ENCODE measurements around the gene NUP210L.
"Not testable (repeated sequence)": the region's sequence is repeated elsewhere in the genome, so short reads cannot be mapped to it uniquely, and the experiment has no call there.

NUP210L gene

DNA sequence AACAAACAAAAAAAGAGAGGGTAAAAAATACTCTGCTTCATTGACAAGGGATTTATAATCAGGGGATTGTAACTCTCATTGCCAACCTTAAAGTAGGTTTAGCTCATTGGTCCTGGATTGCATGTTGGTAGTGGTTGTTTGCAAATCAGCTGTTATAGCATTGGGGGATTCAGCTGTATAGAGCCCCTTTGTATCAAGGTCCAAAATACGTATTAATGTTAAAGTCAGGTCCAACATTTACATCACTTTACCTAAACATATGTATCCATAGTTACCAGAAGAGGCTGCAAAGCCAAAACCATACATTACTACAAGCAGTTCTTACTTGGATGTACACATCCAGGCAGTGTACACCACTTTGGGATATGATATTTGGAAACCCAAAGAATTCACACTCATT, 134.9 kb downstream of the NUP210L start:
- Mint-ChIP-seq H3K4me3 (no peak overlapping the region), H3K27ac (no peak overlapping the region), H3K4me1 (no peaks in the 10 kb centered on the region), H3K27me3 (no peaks in the 10 kb centered on the region), H3K9me3 (no peaks in the 10 kb centered on the region), H3K36me3 (no peaks in the 10 kb centered on the region)
- DNase-seq, result no peak
- CTCF ChIA-PET, result interaction anchor here (0.7 kb wide), 1 partner anchor 99 kb away, joined by 3 read pairs; no protein-coding TSS in a partner anchor

DNA sequence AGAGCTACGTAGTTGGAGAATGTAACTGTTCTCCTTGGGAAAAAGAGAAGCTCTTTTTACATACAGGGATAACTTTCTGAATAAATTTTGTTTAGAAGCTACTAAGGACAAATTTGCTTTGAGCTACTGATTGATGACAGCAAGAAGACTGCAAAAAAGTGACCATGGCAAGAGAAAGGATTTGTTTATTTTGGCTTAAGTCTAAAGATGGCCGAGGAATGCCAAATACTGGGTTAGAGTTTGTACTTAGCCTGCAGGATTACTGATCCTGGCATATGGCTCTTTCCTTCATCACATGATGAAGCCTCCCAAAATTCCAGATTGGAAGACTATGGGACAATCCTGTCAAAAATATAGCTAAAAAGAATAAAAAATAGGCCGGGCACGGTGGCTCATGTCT, 135.6 kb downstream of the NUP210L start:
- no peaks in the 10 kb centered on the region for H3K9me3 Mint-ChIP-seq

DNA sequence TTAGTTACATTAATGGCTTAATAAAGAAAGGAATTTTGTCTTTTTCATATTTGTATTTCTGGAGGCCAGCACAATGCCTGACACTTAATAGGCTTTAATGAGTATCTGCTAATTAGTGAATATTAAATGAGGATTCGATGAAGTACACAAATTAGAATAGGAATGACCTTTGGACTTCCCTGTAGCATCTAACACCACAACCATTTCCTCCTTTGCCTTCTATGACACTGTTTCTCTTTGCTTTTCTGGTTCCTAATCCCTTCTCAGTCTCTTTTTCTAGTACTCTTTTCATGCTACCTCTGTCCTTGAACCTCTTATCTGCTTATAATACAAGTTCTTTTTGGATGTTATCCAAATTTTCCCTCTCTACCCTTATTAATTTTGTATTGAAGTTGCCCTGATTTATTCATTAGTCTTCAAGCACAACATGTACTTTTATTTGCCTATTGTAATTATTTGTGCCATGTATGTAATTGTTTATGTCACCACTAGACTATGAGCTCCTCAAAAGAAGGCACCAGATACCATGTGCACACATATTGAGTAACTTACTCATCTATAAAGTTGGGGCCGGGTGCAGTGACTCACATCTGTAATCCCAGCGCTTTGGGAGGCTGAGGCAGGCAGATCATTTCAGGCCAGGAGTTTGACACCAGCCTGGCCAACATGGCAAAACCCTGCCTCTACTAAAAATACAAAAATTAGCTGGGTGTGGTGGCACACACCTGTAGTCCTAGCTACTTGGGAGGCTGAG, 140.5 kb downstream of the NUP210L start:
- DNase-seq, result no peak

More for the DNA sequence above, 135.6 kb downstream of the NUP210L start:
- Mint-ChIP-seq H3K4me1 (no peaks in the 10 kb centered on the region), H3K27ac (no peak overlapping the region), H3K36me3 (no peaks in the 10 kb centered on the region), H3K4me3 (no peak overlapping the region), H3K27me3 (no peaks in the 10 kb centered on the region)
- no peak for DNase-seq
- CTCF ChIA-PET, result no interaction called here

DNA sequence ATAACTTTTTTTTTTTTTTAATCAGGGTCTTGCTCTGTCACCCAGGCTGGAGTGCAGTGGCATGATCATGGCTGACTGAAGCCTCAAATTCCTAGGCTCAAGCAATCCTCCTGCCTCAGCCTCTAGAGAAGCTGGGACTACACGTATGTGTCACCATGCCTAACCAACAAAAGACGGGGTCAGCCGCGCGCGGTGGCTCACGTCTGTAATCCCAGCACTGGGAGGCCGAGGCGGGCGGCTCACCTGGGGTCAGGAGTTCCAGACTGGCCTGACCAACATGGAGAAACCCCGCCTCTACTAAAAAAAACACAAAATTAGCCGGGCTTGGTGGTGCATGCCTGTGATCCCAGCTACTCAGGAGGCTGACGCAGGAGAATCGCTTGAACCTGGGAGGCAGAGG, 142.3 kb downstream of the NUP210L start:
- H3K36me3 Mint-ChIP-seq, H3K4me3 Mint-ChIP-seq, H3K9me3 Mint-ChIP-seq, H3K4me1 Mint-ChIP-seq, CTCF ChIA-PET, H3K27ac Mint-ChIP-seq, H3K27me3 Mint-ChIP-seq, DNase-seq: not testable (repeated sequence)

More for the DNA sequence above, 140.5 kb downstream of the NUP210L start:
- no peaks in the 10 kb centered on the region for H3K9me3 Mint-ChIP-seq
- H3K4me1 Mint-ChIP-seq, result no peaks in the 10 kb centered on the region
- no peaks in the 10 kb centered on the region for H3K36me3 Mint-ChIP-seq
- peak overlapping the region; percentile 83 for H3K27ac Mint-ChIP-seq
- CTCF ChIA-PET, result no interaction called here
- H3K4me3 Mint-ChIP-seq, result no peak overlapping the region
- H3K27me3 Mint-ChIP-seq, result no peaks in the 10 kb centered on the region

DNA sequence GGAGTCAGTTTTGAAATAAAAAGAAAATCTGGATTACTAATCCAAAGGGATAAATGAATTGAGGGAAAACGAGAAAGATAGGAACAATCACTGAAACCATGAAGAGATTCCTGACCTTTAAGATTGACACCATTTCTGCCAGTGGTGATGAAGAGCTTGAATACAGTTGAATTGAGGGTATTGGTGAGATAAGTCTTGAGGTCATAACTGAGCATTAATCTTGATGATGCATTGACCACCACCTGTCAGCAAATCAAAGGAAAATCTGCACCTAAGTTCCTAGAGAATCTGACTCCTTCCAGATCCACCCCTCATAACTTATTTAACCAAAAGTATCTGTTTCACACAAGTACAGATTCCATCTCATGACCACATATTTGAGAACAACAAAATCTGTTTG, 142.7 kb downstream of the NUP210L start:
- H3K27me3 Mint-ChIP-seq, result no peaks in the 10 kb centered on the region
- H3K4me1 Mint-ChIP-seq, result no peaks in the 10 kb centered on the region
- CTCF ChIA-PET, result no interaction called here
- H3K9me3 Mint-ChIP-seq, result no peaks in the 10 kb centered on the region
- DNase-seq, result no peak
- H3K27ac Mint-ChIP-seq, result no peak overlapping the region
- no peaks in the 10 kb centered on the region for H3K36me3 Mint-ChIP-seq
- H3K4me3 Mint-ChIP-seq, result no peak overlapping the region

DNA sequence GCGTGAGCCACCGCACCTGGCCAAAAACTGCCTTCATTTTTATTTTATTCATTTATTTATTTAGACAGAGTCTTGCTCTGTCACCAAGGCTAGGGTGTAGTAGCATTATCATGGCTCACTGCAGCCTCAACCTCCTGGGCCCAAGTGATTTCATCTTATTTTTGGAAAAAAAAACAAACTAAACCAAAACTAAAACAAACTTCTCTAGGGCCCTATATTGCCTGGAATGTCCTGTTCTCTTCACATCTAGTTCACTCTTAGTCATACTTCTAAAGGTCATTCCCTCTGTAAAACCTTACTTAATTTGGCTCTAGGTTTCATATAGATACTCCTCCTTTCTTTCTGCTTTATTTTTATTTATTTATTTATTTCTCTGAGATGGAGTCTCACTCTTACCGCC, 148.7 kb downstream of the NUP210L start:
- H3K36me3 Mint-ChIP-seq, result no peaks in the 10 kb centered on the region
- no peaks in the 10 kb centered on the region for H3K9me3 Mint-ChIP-seq
- H3K27ac Mint-ChIP-seq, result no peak overlapping the region

DNA sequence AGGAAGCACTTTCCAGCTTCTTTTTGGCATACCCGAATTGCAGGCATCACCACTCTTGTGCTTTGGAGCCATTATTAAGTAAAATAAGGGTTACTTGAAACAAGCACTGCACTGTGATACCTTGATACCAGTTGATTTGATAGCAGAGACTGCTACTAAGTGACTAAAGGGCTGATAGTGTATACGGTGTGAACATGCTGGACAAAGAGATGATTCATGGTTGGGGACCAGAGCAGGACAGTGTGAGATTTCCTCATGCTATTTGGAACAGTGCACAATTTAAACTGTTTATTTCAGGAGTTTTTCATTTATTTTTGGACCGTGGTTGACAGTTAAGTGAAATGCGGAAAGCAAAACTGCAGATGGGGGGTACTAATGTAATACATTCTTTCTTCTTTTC, 154.5 kb downstream of the NUP210L start:
- Mint-ChIP-seq H3K27me3 (no peaks in the 10 kb centered on the region), H3K4me3 (no peak overlapping the region), H3K9me3 (no peaks in the 10 kb centered on the region), H3K27ac (no peak overlapping the region), H3K4me1 (peaks cover 2% of the 10 kb centered on the region), H3K36me3 (peaks cover 5% of the 10 kb centered on the region)
- CTCF ChIA-PET, result no interaction called here
- DNase-seq, result no peak

More for the DNA sequence above, 148.7 kb downstream of the NUP210L start:
- DNase-seq, result no peak
- no peaks in the 10 kb centered on the region for H3K27me3 Mint-ChIP-seq
- no peak overlapping the region for H3K4me3 Mint-ChIP-seq
- CTCF ChIA-PET, result no interaction called here
- no peaks in the 10 kb centered on the region for H3K4me1 Mint-ChIP-seq

DNA sequence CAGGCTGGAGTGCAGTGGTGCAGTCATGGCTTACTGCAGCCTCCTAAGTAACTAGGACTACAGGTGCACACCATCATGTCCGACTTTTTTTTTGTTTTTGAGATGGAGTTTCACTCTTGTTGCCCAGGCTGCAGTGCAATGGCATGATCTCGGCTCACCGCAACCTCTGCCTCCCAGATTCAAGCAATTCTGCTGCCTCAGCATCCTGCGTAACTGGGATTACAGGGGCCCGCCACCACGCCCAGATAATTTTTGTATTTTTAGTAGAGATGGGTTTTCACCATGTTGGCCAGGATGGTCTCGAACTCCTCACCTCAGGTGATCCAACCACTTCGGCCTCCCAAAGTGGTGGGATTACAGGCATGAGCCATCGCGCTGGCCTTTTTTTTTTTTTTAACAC, 158.0 kb downstream of the NUP210L start:
- H3K27me3 Mint-ChIP-seq, H3K9me3 Mint-ChIP-seq, H3K4me3 Mint-ChIP-seq, H3K27ac Mint-ChIP-seq, DNase-seq: not testable (repeated sequence)
- CTCF ChIA-PET, result interaction anchor here (0.7 kb wide), 1 partner anchor 249 kb away, joined by 4 read pairs; no protein-coding TSS in a partner anchor
- peaks cover 13% of the 10 kb centered on the region for H3K4me1 Mint-ChIP-seq
- H3K36me3 Mint-ChIP-seq, result peaks cover 20% of the 10 kb centered on the region

DNA sequence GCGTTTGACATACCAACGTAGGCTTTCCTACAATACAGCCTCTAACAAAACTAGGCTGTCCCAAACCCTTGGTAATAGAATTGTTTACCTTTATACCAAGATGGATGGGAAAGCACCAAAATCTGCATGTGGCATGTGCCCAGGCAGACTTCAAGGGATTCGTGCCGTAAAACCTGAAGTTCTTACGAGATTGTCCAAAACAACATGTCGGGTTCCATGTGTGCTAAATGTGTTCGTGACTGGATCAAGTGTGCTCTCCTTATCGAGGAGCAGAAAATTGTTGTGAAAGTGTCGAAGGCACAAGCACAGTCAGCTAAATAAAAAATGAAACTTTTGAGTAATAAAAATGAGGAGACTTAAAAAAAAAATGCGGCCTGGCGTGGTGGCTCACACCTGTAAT, 159.2 kb downstream of the NUP210L start:
- no peak overlapping the region for H3K4me3 Mint-ChIP-seq
- H3K4me1 Mint-ChIP-seq, result peaks cover 20% of the 10 kb centered on the region
- peaks cover 32% of the 10 kb centered on the region for H3K36me3 Mint-ChIP-seq
- H3K27me3 Mint-ChIP-seq, result no peaks in the 10 kb centered on the region
- no peak overlapping the region for H3K27ac Mint-ChIP-seq
- CTCF ChIA-PET, result no interaction called here
- no peak for DNase-seq
- H3K9me3 Mint-ChIP-seq, result no peaks in the 10 kb centered on the region

DNA sequence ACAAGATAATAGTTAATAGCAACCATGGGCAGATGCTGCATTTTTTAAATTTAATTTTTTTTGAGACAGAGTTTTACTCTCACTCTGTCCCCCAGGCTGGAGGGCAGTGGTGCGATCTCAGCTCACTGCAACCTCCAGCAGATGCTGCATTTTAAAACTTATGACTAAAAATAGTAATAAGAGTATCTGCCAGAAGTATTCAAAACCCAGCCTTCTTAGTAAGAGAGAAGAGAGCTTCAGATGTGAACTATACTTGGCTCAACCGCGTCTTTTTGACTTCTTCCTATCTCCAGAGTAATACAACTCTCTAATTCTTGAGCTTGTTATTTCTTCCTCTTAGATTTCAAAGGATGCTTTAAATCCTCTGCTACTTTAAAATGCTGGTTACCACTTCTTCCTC, 159.7 kb downstream of the NUP210L start:
- Mint-ChIP-seq H3K4me3 (no peak overlapping the region), H3K36me3 (peaks cover 34% of the 10 kb centered on the region)
- CTCF ChIA-PET, result no interaction called here

DNA sequence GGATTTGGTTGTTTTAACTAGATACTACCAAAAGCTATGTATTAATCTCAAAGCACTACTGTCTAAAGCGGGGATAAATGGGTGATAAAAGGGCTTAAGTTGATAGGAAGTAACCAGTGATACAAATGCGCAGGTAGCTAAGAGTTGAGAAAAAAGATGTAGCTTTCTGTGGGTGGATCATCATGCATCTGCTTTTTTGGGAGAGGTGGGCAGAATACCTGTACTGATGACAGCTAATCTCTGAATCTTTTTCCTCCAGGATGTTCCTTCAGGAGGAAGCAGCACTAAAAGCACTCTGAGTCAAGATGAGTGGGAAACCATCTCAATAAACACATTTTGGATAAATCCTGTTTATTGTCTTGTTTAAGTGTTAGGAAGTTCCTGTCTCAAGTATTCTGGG, 163.1 kb downstream of the NUP210L start:
- no peaks in the 10 kb centered on the region for H3K27me3 Mint-ChIP-seq
- DNase-seq, result no peak
- H3K4me3 Mint-ChIP-seq, result peak overlapping the region; percentile 93
- CTCF ChIA-PET, result interaction anchor here (0.8 to 1.5 kb wide), 2 partner anchors 45 to 321 kb away, joined by 3 read pairs; partner anchors contain the start of genes DENND4B and ILF2
- peaks cover 35% of the 10 kb centered on the region for H3K4me1 Mint-ChIP-seq
- H3K27ac Mint-ChIP-seq, result peak overlapping the region; percentile 97
- H3K36me3 Mint-ChIP-seq, result peaks cover 34% of the 10 kb centered on the region
- H3K9me3 Mint-ChIP-seq, result no peaks in the 10 kb centered on the region

More for the DNA sequence above, 159.7 kb downstream of the NUP210L start:
- peaks cover 24% of the 10 kb centered on the region for H3K4me1 Mint-ChIP-seq
- H3K27ac Mint-ChIP-seq, result no peak overlapping the region
- H3K27me3 Mint-ChIP-seq, result no peaks in the 10 kb centered on the region
- no peak for DNase-seq
- no peaks in the 10 kb centered on the region for H3K9me3 Mint-ChIP-seq

DNA sequence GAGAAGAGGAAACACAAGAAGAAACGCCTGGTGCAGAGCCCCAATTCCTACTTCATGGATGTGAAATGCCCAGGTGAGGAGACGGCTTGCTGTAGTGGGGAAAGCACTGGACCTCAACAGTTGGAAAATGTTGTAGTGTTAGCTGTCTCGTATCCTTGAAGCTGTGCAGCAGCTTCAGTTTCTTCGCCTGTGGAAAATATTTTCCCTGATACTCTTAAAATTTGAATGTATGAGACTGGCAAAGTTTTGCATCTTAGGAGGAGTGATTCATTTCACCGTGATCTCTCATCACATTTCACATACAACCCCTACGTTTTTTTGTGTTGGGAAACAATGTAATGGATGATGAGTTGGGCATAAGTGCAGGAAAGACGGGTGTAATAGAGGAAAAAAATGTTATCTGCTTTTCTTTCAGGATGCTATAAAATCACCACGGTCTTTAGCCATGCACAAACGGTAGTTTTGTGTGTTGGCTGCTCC, 163.7 kb downstream of the NUP210L start:
- H3K4me3 Mint-ChIP-seq, result peak overlapping the region; percentile 93
- no peak for DNase-seq
- peaks cover 40% of the 10 kb centered on the region for H3K4me1 Mint-ChIP-seq
- CTCF ChIA-PET, result interaction anchor here (1.3 to 1.6 kb wide), 3 partner anchors 45 to 313 kb away, joined by 3 to 5 read pairs (median 4); partner anchors contain the start of gene DENND4B
- H3K27me3 Mint-ChIP-seq, result no peaks in the 10 kb centered on the region
- H3K27ac Mint-ChIP-seq, result peak overlapping the region; percentile 97
- H3K36me3 Mint-ChIP-seq, result peaks cover 33% of the 10 kb centered on the region
- H3K9me3 Mint-ChIP-seq, result no peaks in the 10 kb centered on the region

DNA sequence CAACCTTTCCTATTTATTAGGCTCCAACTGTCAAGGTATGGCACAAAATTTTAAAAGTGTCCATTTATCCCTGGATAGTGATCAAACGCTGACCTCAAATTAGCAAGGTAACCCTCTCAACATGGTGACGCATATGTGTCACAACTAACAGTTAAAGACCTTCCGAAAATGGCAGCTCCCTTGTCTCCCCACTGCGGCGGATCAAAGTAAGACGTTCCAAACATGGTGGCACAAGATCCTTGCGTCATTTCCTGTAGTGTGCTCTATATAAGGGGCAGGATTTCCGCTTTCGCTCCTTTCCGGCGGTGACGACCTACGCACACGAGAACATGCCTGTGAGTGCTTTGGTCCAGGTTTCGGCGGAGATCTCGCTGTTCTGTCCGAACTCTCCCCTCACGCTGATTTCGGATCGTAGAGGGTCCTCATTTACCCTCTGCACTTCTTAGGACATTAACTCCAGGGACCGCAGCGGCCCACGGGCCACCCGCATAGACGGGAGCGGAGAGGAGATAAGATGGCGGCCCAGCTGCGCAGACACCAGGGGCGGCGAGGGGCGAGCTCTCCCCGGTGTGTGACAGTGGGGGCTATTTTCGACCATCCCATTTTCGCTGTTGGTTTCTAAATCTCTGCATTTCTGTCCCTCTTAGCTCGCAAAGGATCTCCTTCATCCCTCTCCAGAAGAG, 164.3 kb downstream of the NUP210L start, which contains the start of gene RPS27:
Gene RPS27, plus strand, starts transcription at position 295 of the 683 bp plus-strand sequence. Its CDS starts 35 bp downstream, at position 330.
- peaks cover 30% of the 10 kb centered on the region for H3K36me3 Mint-ChIP-seq
- CTCF ChIA-PET, result interaction anchor here (1.3 to 1.6 kb wide), 3 partner anchors 44 to 313 kb away, joined by 3 to 5 read pairs (median 4); partner anchors contain the start of gene DENND4B
- H3K27me3 Mint-ChIP-seq, result peaks cover 4% of the 10 kb centered on the region
- H3K4me3 Mint-ChIP-seq, result peak within 1 kb of the TSS; percentile 93
- DNase-seq, result peak; percentile 92
- H3K4me1 Mint-ChIP-seq, result peaks cover 42% of the 10 kb centered on the region
- no peaks in the 10 kb centered on the region for H3K9me3 Mint-ChIP-seq
- H3K27ac Mint-ChIP-seq, result peak within 1 kb of the TSS; percentile 97

DNA sequence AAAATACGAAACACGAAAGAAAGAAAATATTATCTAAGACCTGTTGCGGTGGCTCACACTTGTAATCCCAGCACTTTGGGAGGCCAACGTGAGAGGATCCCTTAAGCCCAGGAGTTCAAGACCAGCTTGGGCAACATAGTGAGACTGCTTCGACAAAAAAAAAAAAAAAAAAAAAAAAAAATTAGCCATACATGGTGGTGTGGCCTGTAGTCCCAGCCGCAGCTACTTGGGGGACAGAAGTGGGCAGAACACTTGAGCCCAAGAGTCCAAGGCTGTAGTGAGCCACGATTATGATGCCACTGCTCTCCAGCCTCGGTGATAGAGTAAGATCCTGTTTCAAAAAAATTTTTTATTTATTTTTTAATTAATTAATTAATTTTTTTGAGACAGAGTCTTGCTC, 167.3 kb downstream of the NUP210L start:
- no peak for DNase-seq
- Mint-ChIP-seq H3K9me3 (no peaks in the 10 kb centered on the region), H3K27me3 (peaks cover 18% of the 10 kb centered on the region), H3K36me3 (peaks cover 18% of the 10 kb centered on the region), H3K4me1 (peaks cover 44% of the 10 kb centered on the region), H3K27ac (peak overlapping the region; percentile 89), H3K4me3 (no peak overlapping the region)
- CTCF ChIA-PET, result interaction anchor here (0.6 to 4.7 kb wide), 24 partner anchors 10 to 482 kb away, joined by 3 to 54 read pairs (median 6); partner anchors contain the start of genes CREB3L4, CRTC2, JTB and SLC27A3
